GM12801 (cell line): Measurements from ENCODE around the gene RETREG1.

Source experiments
- CTCF ChIP-seq: IDR thresholded peaks from one replicate; pipeline ENCODE4 v1.5.1; 2011; ENCODE audit warnings: control low read depth; ENCODE audit not compliant: insufficient read length; ENCODE audit errors: extremely low read depth

RETREG1 gene

GRCh38 chr5:16589658-16590057 lies 27.1 kb downstream of the RETREG1 start:
- TF ChIP-seq CTCF = no peak

DNA sequence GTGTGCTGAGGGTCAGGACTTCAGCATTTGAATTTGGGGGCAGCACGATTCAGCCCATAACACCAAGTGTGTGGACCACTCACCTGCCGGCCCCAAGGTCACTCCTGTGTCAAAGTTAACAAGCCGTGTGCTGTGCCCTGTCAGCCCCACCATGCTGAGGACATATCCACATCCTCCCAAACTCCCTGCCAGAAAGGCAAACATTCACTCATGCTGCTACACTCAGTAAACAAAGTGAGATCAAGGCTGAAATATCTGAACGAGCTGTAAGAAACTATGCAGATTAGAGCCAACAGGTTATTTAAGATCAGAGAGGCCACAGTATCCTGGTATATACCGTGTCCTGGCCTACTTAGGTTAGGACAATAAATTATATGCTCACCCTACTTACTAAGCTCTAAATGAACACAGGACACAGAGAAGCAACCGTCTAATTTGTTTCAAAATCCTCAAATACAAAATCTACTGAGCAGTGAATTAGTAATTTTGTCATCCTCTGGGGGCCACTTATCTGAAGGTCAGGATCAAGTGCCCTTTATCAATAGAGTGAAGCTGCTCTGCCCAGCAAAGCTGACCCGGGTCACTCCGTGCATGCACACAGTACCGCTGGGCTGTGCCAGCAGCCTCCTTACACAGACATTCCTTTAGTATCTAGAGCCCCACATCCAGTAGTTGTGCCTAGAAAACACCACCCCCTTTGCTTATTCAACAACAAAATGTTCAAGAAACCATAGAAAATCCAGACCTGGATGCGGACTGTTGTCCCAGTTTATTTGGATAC lies 28.2 kb downstream of the RETREG1 start:
- no peak for TF ChIP-seq CTCF

- no peak for TF ChIP-seq CTCF
Observed at GRCh38 chr5:16586556-16586955, 30.2 kb downstream of the RETREG1 start.

DNA sequence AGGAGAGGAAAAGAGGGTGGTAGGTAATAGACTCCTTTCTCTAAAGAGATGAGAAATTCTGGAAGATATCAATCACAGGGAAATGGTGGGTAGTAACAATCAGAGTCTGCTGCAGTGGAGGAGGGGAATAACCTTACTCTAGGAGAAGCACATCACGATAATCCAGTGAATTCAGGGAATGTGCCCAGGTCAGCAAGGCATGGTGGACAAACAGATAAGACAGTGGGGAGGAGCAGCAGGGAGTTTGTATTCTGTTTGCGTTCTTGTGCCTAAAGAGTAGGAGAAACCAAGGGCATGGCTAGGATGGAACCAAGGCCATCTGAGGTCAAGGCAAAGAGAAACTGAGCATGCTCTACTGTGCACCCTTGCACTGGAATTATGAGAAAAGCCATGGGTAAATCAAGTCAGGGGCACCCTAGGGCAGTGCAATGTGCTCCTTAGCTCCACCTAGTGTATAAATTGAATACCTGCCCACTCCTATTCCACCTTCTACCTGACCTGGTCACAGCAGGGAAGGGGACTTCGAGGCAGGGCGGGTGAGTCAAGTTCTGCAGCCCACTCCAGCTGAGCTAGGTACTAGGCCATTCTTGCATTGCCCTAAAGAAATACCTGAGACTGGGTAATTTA lies 31.6 kb downstream of the RETREG1 start:
- no peak for TF ChIP-seq CTCF

GRCh38 chr5:16582081-16582480 lies 34.7 kb downstream of the RETREG1 start:
- no peak for TF ChIP-seq CTCF

- no peak for TF ChIP-seq CTCF
Observed at GRCh38 chr5:16580382-16580781, 36.4 kb downstream of the RETREG1 start.

DNA sequence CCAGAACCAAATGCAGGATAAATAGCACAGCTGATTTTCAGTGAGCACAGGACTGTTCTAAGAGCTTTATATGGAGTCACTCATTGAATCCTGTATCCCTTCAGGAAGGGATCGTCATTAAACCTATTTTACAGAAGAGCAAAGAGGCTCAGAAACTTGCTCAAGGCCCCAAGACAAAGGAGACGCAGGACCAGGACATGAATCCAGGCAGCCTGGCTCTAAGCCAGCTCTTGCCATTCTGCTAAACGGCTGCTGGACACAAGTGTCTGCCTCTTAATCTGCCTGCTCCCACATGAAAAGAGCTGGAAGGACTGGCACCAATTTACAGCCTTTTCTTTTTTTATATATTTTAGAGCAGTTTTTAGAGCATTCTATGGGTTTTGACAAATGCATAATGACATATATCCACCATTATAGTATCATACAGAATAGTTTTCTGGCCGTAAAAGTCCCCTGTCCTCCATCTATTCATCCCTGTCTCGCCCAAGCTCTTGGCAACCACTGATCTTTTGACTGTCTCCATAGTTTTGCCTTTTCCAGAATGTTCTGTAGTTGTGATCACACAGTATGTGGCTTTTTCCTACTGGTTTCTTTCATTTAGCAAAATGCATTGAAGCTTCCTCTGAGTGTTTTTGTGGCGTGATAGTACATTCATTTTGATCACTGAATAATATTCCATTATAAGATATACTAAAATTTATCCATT lies 37.5 kb downstream of the RETREG1 start:
- no peak for TF ChIP-seq CTCF
